Measurements from ENCODE around the gene DIS3L2. TPM values are rescaled to one million over a fixed set of nuclear protein-coding genes. Genes with fewer than 3 reads are reported as not detected.
"Not testable (repeated sequence)": the region's sequence is repeated elsewhere in the genome, so short reads cannot be mapped to it uniquely, and the experiment has no call there.

DIS3L2 gene
- total RNA-seq, 3 donors from 2014 or later, result 28.5 to 43.0 (median 42.5) TPM

GRCh38 chr2:232336241-232336736 lies 374.8 kb downstream of the DIS3L2 start:
- no peaks in the 10 kb centered on the region for H3K36me3 ChIP-seq (ENCODE audit: low read depth)
- intact Hi-C loops (cut with DNase I, micrococcal nuclease), result no loop called here
- no peaks in the 10 kb centered on the region for H3K9me3 ChIP-seq
- no peak overlapping the region for H3K4me3 ChIP-seq
- ATAC-seq, result no peak
- H3K4me1 ChIP-seq (ENCODE audit: low read depth), result no peaks in the 10 kb centered on the region
- no peak for TF ChIP-seq CTCF (IDR thresholded peaks at IDR 0.05)
- DNase-seq, result peak in 1 of 3 donors; percentile 18

- no peaks in the 10 kb centered on the region for H3K9me3 ChIP-seq
- DNase-seq (peak in 1 of 3 donors; percentile 16), ATAC-seq (no peak)
- no peaks in the 10 kb centered on the region for H3K36me3 ChIP-seq (ENCODE audit: low read depth)
- intact Hi-C loops (cut with DNase I, micrococcal nuclease), result no loop called here
- TF ChIP-seq CTCF (IDR thresholded peaks at IDR 0.05), result no peak
- no peaks in the 10 kb centered on the region for H3K4me1 ChIP-seq (ENCODE audit: low read depth)
- no peak overlapping the region for H3K4me3 ChIP-seq
Measured at GRCh38 chr2:232336981-232337720, 375.6 kb downstream of the DIS3L2 start.

- H3K4me1 ChIP-seq (ENCODE audit: low read depth); intact Hi-C loops (cut with DNase I, micrococcal nuclease); H3K36me3 ChIP-seq (ENCODE audit: low read depth); H3K9me3 ChIP-seq; H3K4me3 ChIP-seq: not testable (repeated sequence)
- ATAC-seq, result peak; percentile 36
- DNase-seq, result peak in 1 of 3 donors; percentile 13
Measured at GRCh38 chr2:232338094-232338758, 376.7 kb downstream of the DIS3L2 start.

- intact Hi-C loops (cut with DNase I, micrococcal nuclease), result no loop called here
- DNase-seq (peak in 1 of 3 donors; percentile 13), ATAC-seq (peak; percentile 2)
- H3K9me3 ChIP-seq, result no peaks in the 10 kb centered on the region
- TF ChIP-seq CTCF (IDR thresholded peaks at IDR 0.05), result no peak
- no peak overlapping the region for H3K4me3 ChIP-seq
- no peaks in the 10 kb centered on the region for H3K36me3 ChIP-seq (ENCODE audit: low read depth)
- H3K4me1 ChIP-seq (ENCODE audit: low read depth), result no peaks in the 10 kb centered on the region
Measured at GRCh38 chr2:232338759-232339106, 377.2 kb downstream of the DIS3L2 start.

GRCh38 chr2:232339121-232340081 lies 377.9 kb downstream of the DIS3L2 start:
- H3K4me1 ChIP-seq (ENCODE audit: low read depth), result no peaks in the 10 kb centered on the region
- H3K9me3 ChIP-seq, result no peaks in the 10 kb centered on the region
- no peak for TF ChIP-seq CTCF (IDR thresholded peaks at IDR 0.05)
- H3K4me3 ChIP-seq, result no peak overlapping the region
- no peaks in the 10 kb centered on the region for H3K36me3 ChIP-seq (ENCODE audit: low read depth)
- DNase-seq (peak in 1 of 3 donors; percentile 18), ATAC-seq (no peak)
- intact Hi-C loops (cut with DNase I, micrococcal nuclease), result no loop called here

Data from mucosa of descending colon (tissue), 3 donors.